Gastrocnemius medialis (tissue), 4 donors: ENCODE data around the gene GSTM4. TPM values are rescaled to one million over a fixed set of nuclear protein-coding genes. Genes with fewer than 3 reads are reported as not detected.

Source experiments
- ATAC-seq, 2 donors: fragments of 150-250 bp; one replicate each; pipeline ENCODE4 v1.9.1; 2016
- DNase-seq, 2 donors: peaks; one replicate each; pipeline ENCODE4 v3.0.0-alpha.2; 2019
- H3K27ac ChIP-seq, 4 donors: fragments of 200-600 bp; sonication (generic); 1 replicate in 1 of 4; 2 replicates in 3 of 4; pipeline ENCODE4 v1.5.1; 2016 to 2018; ENCODE audit warnings: mild to moderate bottlenecking in 2 of 4, moderate library complexity in 1 of 4
- H3K27me3 ChIP-seq, 3 donors: fragments of 200-600 bp; sonication (generic) in 2 of 3; 1 replicate in 1 of 3; 2 replicates in 2 of 3; pipeline versions ENCODE4 v1.5.1 to v1.6.0; 2016 to 2019; ENCODE audit warnings: mild to moderate bottlenecking in 1 of 3, moderate library complexity in 1 of 3
- H3K36me3 ChIP-seq, 2 donors: fragments of 200-600 bp; sonication (generic) in 1 of 2; one replicate each; pipeline ENCODE4 v1.5.1; 2017 to 2018
- H3K4me1 ChIP-seq, 2 donors: fragments of 200-600 bp; sonication (generic) in 1 of 2; one replicate each; pipeline ENCODE4 v1.5.1; 2016 to 2017; ENCODE audit warnings: mild to moderate bottlenecking in 2 of 2
- H3K4me3 ChIP-seq, 4 donors: fragments of 200-600 bp; sonication (generic) in 3 of 4; 1 replicate in 1 of 4; 2 replicates in 3 of 4; pipeline ENCODE4 v1.5.1; 2016 to 2019; ENCODE audit warnings: mild to moderate bottlenecking in 2 of 4
- H3K9me3 ChIP-seq, 3 donors: fragments of 200-600 bp; sonication (generic) in 2 of 3; 1 replicate in 1 of 3; 2 replicates in 2 of 3; pipeline ENCODE4 v1.5.1; 2016 to 2019
- CTCF ChIP-seq, 5 experiments: fragments of 450-650 bp in 3 of 5; fragments of 200-600 bp in 2 of 5; sonication (generic) in 2 of 5; IDR thresholded peaks in 4 of 5; conservative IDR thresholded peaks in 1 of 5; 1 replicate in 4 of 5; 2 replicates in 1 of 5; pipeline ENCODE4 v1.5.1; 2016 to 2019; ENCODE audit warnings: antibody characterized with exemption in 5 of 5, mild to moderate bottlenecking in 3 of 5, moderate library complexity in 3 of 5
- POLR2A ChIP-seq, 2 donors: fragments of 450-650 bp; IDR thresholded peaks; one replicate each; pipeline ENCODE4 v1.6.1; 2017; ENCODE audit warnings: antibody characterized with exemption in 2 of 2, mild to moderate bottlenecking in 2 of 2, moderate library complexity in 2 of 2
- in situ Hi-C, 4 donors: fragments of 200-750 bp; cut with MboI; loops; one replicate each; pipeline versions ENCODE4 v1.15.0 to v1.8.0; 2017; ENCODE audit warnings: low sequenced_read_pairs in 4 of 4
- intact Hi-C: fragments of 100-400 bp; cut with DNase I; formaldehyde crosslinking; loops from one replicate; pipeline ENCODE4 v1.15.1; 2023; ENCODE audit warnings: low total_unique reads
- total RNA-seq, 4 donors: library from RNA; depleted of rRNA; stranded (reverse); fragments of >200 nt; gene quantifications; one replicate each; pipeline versions ENCODE4 v1.1.0 to v1.2.3, GENCODE V29; 2016

GSTM4 gene
- total RNA-seq, 4 donors from 2014 or later = 18.1 to 28.9 (median 25.0) TPM

- Histone ChIP-seq H3K36me3 (no peaks in the 10 kb centered on the region), H3K9me3 (no peaks in the 10 kb centered on the region), H3K27ac (no peak overlapping the region), H3K4me1 (peaks cover 5 to 11% of the 10 kb centered on the region in 2 donors), H3K4me3 (no peak overlapping the region), H3K27me3 (no peaks in the 10 kb centered on the region)
- in situ Hi-C loops = loop anchor here (5.0 to 10.0 kb wide), 3 partner anchors 131 to 346 kb away; partner anchors contain the start of gene AHCYL1 (in 1 of the 4)
- TF ChIP-seq CTCF (IDR thresholded peaks at IDR 0.05 in 4 of 5, conservative IDR thresholded peaks at IDR 0.05 in 1 of 5) = no peak
- no peak for TF ChIP-seq POLR2A (IDR thresholded peaks at IDR 0.05)
- no peak for ATAC-seq
- no peak for DNase-seq
- intact Hi-C loops = loop anchor here (2.0 to 5.0 kb wide), 3 partner anchors 61 to 344 kb away; partner anchors contain the start of genes AHCYL1 and GNAI3
Observed at GRCh38 chr1:109641078-109641740, 14.7 kb upstream of the GSTM4 start.

DNA sequence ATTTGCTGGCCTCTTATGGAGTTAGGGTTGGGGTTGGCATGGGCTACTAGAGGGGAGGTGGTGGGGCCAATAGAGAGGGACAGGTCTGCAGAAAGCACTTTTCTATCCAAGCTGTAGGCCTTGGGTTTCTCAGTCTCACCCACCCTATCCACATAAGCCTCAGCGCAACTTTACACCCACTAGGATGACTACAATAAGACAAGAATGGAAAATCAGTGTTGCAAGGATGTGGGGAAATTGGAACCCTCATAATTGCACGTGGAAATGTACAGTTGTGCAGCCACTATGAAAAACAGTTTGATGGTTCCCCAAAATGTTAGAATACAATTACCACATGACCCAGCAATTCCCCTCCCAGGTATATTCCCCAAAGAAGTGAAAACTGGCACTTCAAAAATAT is 14.0 kb upstream of the GSTM4 start:
- Histone ChIP-seq H3K27ac (no peak overlapping the region), H3K4me3 (no peak overlapping the region), H3K27me3 (no peaks in the 10 kb centered on the region), H3K9me3 (no peaks in the 10 kb centered on the region), H3K36me3 (no peaks in the 10 kb centered on the region), H3K4me1 (peaks cover 0 to 6% of the 10 kb centered on the region in 2 donors)
- TF ChIP-seq POLR2A (IDR thresholded peaks at IDR 0.05) (no peak), CTCF (IDR thresholded peaks at IDR 0.05 in 4 of 5, conservative IDR thresholded peaks at IDR 0.05 in 1 of 5) (no peak)
- ATAC-seq (no peak), DNase-seq (no peak)
- intact Hi-C loops = loop anchor here (2.0 to 5.0 kb wide), 4 partner anchors 45 to 343 kb away; partner anchors contain the start of genes AHCYL1, GNAI3 and GSTM1
- in situ Hi-C loops = loop anchor here (5.0 to 10.0 kb wide), 3 partner anchors 130 to 345 kb away; partner anchors contain the start of gene AHCYL1 (in 1 of the 4)

- Histone ChIP-seq H3K4me3 (no peak overlapping the region), H3K9me3 (no peaks in the 10 kb centered on the region), H3K36me3 (no peaks in the 10 kb centered on the region), H3K4me1 (peaks cover 0 to 6% of the 10 kb centered on the region in 2 donors), H3K27ac (no peak overlapping the region), H3K27me3 (no peaks in the 10 kb centered on the region)
- intact Hi-C loops (loop anchor here (2.0 to 5.0 kb wide), 3 partner anchors 44 to 95 kb away; partner anchors contain the start of genes GNAI3 and GSTM1), in situ Hi-C loops (loop anchor here (5.0 to 10.0 kb wide), 3 partner anchors 130 to 345 kb away; partner anchors contain the start of gene AHCYL1 (in 1 of the 4))
- no peak for DNase-seq
- no peak for ATAC-seq
- TF ChIP-seq CTCF (IDR thresholded peaks at IDR 0.05 in 4 of 5, conservative IDR thresholded peaks at IDR 0.05 in 1 of 5) = no peak
Observed at GRCh38 chr1:109642626-109643025, 13.3 kb upstream of the GSTM4 start.

DNA sequence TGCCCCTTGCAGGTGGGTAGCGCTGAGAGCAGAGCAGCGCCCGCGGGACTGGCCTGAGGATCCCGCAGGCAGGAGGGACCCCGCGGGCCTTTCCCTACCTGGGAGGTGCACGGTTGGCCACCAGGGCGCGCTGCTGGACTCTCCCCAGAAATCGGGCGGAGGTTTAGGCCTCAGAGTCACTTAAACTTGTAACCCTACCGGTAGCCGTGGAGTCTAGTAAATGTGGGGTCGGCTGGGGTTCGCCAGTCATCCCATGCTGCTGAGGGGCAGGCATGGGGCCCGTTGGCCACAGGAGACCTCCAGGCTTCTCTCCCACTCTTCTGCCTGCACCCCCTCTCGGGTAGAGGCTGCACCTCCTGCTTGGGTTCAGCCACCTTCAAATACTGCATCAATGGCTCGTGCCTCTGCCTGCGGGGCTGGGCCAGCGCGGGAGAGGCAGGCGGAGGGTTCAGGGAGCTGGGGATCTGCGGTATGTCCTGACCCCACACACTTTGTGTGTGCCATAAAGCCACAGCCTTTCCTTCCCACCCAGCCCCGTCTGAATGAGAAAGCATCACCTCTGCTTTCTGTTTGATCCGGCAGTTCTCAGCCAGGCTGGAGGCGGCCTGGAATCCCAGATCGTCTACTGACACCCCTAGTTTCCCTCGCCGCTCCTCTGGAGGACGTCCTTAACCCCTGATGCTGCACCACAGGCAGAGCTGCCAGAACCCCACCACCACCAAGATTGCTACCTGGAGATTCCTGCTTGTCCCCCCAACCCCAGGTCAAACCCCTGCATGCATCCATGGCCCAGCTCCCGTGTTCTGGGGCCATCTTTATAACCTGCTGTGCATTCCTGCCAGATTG is 12.3 kb upstream of the GSTM4 start:
- H3K4me1 ChIP-seq = peaks cover 0 to 6% of the 10 kb centered on the region in 2 donors
- H3K36me3 ChIP-seq = no peaks in the 10 kb centered on the region
- no peaks in the 10 kb centered on the region for H3K27me3 ChIP-seq
- in situ Hi-C loops = loop anchor here (5.0 to 10.0 kb wide), 3 partner anchors 129 to 344 kb away; partner anchors contain the start of gene AHCYL1 (in 1 of the 4)
- TF ChIP-seq POLR2A (IDR thresholded peaks at IDR 0.05) (no peak), CTCF (IDR thresholded peaks at IDR 0.05 in 4 of 5, conservative IDR thresholded peaks at IDR 0.05 in 1 of 5) (peak; percentile 73 to 92 (median 85))
- H3K9me3 ChIP-seq = no peaks in the 10 kb centered on the region
- intact Hi-C loops = loop anchor here (2.0 to 5.0 kb wide), 3 partner anchors 43 to 96 kb away; partner anchors contain the start of genes GNAI3 and GSTM1
- DNase-seq (peak; percentile 60 to 69), ATAC-seq (peak; percentile 92 to 95)
- H3K27ac ChIP-seq = no peak overlapping the region
- peak overlapping the region in 1 of 4 donors; percentile 14 for H3K4me3 ChIP-seq
